Measurements from ENCODE around the gene LSMEM2.

Gene LSMEM2

GRCh38 chr3:50322386-50323091 lies 43.7 kb downstream of the LSMEM2 start, which contains the start of gene HYAL2:
HYAL2 (minus strand) TSS chr3:50322745; CDS start chr3:50320489, 2,256 bp downstream.
- no peak for DNase-seq (ENCODE audit: low spot score)

- DNase-seq (ENCODE audit: low spot score), result no peak
Observed at GRCh38 chr3:50323092-50323600, 44.3 kb downstream of the LSMEM2 start.

DNA sequence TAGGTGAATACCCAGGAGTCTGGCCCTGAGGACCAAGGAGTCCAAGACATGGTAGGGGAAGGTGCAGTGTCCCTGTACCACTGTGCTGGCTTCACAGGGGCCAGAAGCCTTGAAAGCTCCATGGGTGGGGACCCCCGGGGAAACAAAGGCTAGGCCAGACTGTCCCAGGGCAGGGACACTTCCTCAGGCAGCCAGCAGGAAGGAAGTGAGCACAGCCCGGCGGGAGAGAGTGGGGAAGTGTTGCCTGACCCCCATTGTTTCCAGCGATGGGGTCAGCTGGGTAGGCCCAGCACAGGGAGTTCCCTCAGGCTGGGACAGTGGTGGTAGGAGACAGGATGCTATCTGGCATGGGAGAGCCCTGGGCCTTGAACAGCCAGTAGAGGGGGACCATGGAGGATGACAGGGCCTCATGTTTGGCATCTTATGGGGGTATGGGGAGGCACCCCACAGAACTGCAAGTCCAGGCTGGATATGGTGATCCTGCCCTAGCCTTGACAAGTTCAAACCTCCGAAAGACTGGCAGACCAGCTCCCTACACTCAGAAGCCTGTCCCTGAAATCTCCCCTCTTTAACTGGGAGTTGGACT lies 44.8 kb downstream of the LSMEM2 start:
- DNase-seq (ENCODE audit: low spot score), result no peak

- peak; percentile 67 for DNase-seq (ENCODE audit: low spot score)
Observed at GRCh38 chr3:50324351-50325112, 45.6 kb downstream of the LSMEM2 start.

DNA sequence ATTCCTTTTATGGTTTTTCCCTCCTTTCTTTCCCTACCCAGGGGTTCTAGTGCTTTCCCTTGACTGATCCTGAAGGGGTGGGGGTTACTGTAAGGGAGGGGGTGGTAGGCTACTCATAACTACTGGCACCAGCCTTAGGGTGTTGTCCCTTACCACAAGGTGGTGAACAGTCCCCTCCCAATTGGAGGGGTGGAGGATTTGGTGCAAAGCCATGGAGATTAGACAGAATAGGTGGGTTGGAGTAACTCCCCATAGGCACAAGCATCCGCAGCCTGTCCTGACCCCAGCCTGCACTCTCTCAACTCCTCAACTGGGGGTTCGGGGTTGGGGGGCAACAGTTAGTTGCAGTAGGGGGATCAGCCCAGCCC lies 46.2 kb downstream of the LSMEM2 start:
- no peak for DNase-seq (ENCODE audit: low spot score)

DNA sequence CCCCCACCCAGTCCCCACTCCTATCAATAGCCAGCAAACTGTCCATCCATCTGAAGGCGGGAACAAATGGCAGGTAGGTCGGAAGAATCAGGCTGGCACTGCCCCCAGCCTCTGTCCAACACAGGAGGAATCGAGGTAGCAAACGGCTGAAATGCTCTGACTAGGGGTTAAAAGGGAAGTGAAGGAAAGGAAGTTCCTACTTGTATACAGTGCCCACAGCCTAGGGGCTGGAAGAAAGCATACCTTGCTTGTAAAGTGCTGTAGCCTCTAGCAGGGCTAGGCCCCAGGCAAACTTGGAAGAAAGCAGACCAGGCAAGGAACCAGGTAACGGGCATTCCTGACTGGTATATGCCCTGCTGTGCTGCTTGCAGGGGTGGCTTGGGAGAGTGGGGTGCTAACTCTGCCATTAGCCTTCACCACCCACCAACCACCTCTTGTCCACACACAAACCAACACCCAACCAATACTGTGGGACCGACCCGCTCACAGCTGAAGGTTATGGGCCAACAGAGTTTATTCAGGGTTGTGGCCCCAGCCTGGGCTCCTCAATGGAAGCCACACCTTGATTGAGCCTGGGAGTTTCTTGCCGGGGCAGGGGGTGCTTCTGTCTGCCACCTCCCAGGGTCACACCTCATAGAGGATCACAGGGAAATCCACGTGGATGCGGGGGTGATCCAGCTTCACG lies 46.8 kb downstream of the LSMEM2 start:
- DNase-seq (ENCODE audit: low spot score), result no peak

DNA sequence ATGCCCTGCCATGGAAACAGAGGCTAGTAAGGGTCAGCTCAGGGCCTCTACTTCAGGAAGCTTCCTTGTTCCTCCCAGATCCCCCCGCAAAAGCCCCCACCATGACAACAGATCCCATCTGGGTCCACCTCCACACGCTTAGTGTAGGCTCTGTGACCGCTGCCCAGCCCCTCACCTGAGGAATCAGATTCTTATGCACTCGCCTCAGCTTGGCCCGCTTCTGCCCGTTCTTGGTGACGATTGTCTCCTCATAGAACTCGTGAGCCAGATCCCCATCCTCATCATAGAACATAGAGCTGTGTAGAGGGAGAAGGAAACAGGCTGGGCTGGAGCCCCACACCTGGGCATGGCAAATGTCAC lies 47.3 kb downstream of the LSMEM2 start:
- DNase-seq (ENCODE audit: low spot score), result no peak

GRCh38 chr3:50327129-50327528 lies 48.2 kb downstream of the LSMEM2 start:
- DNase-seq (ENCODE audit: low spot score), result no peak

DNA sequence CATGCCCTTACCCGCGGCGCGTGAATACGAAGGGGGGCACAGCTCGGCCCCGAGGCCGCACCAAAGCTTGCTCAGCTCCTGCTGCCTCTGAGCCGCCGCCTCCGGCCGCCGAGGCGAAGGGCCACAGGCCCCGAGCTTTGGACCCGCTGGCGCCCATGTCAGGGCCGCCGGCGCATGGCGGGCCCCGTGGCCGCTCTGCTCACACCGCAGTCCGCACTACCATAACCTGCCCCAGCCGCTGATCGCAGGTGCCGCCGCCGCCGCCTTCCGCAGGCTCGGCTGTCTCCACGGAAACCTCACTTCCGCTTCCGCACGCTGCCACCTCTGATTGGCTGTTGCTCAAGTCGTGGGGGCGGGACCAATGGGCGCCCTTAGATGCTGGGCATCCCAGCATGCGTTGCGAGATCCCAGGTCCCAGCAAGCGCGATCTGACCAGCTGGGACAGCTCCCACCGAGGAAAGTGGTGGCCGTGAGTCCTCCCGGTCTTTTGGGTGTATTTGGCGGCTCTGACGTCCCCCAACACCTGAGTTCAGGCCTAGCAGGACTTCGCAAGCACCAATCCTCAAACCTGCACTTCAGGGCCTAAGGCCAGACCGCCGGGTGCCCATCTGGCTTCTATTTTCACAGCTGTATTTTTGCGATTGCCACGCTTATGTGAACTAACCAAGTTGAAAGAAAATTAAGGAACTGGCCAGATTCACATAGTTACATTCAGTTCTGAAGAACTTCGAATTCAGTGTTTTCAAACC lies 49.2 kb downstream of the LSMEM2 start, which contains the start of gene TUSC2:
TUSC2 (minus strand) TSS at position 281 of the 749 bp plus-strand sequence; CDS start at position 157, 124 bp downstream.
- DNase-seq (ENCODE audit: low spot score), result peak; percentile 97

GRCh38 chr3:50330330-50330729 lies 51.4 kb downstream of the LSMEM2 start:
- no peak for DNase-seq (ENCODE audit: low spot score)

DNA sequence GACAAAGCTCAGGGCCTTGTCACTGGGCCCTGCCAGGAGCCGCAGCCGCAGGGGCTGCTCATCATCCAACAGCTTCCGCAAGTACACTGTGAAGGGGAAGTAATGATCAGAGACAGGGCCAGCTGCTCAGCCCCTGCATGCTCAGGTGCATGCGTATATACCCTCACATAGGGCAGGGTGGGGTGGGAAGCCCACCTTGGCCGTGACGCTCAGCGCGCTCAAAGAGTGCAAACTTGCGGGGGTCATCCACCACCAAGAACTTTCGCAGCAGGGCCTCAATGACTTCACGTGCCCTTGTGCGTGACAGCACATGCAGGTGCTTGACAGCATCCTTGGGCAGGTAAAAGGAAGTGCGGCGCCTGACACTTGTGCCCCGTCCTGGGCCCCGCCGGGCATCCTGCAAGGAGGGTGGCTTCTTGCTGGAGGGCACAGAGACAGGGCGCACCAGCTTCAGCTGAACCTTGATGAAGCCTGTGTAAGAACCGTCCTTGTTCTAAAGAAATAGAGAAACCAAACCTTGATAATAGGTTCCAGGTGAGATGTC lies 52.5 kb downstream of the LSMEM2 start:
- no peak for DNase-seq (ENCODE audit: low spot score)

DNA sequence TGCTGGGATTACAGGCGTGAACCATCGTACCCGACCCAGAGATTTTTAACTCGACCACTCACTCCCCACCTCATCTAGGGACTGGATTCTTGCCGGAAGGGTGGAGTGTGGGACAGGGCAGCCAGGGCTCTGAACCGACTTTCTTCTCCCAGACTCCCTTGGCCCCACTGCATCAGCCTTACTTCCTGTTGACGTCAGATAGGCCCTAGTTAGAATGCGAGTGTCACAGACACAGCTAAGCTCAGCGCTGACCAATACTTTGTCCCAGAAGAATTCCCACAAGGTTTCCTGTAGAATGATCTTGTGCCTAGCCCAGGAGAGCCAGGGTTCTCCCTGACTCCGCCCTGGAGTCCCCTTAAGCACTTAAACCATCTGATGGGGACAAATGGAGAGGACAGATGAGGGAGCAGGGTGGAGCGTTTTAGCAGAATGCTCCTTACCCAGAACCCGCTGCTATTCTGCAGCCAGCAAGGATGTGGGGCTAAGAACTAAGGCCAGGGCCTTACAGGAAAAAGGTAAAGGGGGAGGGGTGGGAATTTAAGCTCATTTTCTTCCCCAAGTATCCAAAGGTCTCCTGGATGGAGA lies 54.9 kb downstream of the LSMEM2 start:
- no peak for DNase-seq (ENCODE audit: low spot score)

GRCh38 chr3:50334339-50335075 lies 55.6 kb downstream of the LSMEM2 start:
- no peak for DNase-seq (ENCODE audit: low spot score)

- no peak for DNase-seq (ENCODE audit: low spot score)
Observed at GRCh38 chr3:50336452-50337174, 57.7 kb downstream of the LSMEM2 start.

DNA sequence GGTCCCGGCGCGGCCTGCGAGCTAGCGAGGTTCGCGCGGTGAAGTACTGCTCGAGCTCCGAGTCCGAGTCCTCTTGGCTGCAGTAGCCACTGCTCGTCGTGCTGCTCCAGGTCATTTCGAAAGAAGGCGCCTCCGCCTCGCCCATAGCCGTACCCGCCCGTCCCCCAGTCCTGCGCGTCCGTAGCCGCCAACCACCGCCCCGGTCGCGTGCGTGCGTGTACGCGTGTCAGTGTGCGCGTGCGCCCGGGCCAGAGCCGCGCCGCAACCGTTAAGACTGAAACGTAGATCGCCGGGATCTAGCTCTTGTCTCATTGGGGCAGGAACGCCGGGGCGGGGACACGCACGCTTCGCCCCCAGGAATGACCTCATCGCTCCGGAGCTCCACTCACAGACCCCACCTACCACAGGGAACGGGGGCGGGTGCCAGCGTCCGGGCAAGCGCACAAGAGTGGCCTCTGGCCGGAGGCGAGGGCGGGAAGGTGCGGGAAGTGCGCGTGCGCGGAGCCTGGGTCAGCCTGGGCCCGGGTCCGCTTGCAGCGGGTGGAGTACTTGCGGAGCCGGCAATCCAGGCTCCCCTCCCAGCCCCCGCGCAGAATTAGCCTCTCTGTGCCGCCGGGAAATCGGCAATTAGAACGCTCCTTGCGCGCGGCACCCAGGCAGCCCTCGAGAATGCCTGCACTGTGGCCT lies 58.4 kb downstream of the LSMEM2 start:
- peak; percentile 99 for DNase-seq (ENCODE audit: low spot score)

Measured in LoVo (cell line).